Stromal cell of bone marrow (primary cell): ENCODE results near the gene DLEC1.
"Not testable (repeated sequence)": the region's sequence is repeated elsewhere in the genome, so short reads cannot be mapped to it uniquely, and the experiment has no call there.

ENCODE experiments used
- DNase-seq: peaks from one replicate; pipeline ENCODE4 v3.0.0-alpha.2; 2012; ENCODE audit warnings: low read depth

The DLEC1 gene

GRCh38 chr3:38018296-38019266 is 20.4 kb upstream of the DLEC1 start:
- DNase-seq = no peak

- no peak for DNase-seq
Measured at GRCh38 chr3:38019658-38020341, 19.2 kb upstream of the DLEC1 start.

- DNase-seq = no peak
Measured at GRCh38 chr3:38020342-38020726, 18.7 kb upstream of the DLEC1 start.

GRCh38 chr3:38021196-38021595 is 17.8 kb upstream of the DLEC1 start:
- DNase-seq = no peak

- no peak for DNase-seq
Measured at GRCh38 chr3:38022301-38022700, 16.7 kb upstream of the DLEC1 start.

- DNase-seq = no peak
Measured at GRCh38 chr3:38022896-38023709, 15.9 kb upstream of the DLEC1 start.

GRCh38 chr3:38026856-38027255 is 12.2 kb upstream of the DLEC1 start:
- DNase-seq = no peak

GRCh38 chr3:38027466-38028465 is 11.2 kb upstream of the DLEC1 start:
- DNase-seq = no peak

- no peak for DNase-seq
Measured at GRCh38 chr3:38028621-38029361, 10.2 kb upstream of the DLEC1 start.

- DNase-seq = peak; percentile 63
Measured at GRCh38 chr3:38029400-38030125, 9.4 kb upstream of the DLEC1 start, which contains the start of gene PLCD1. PLCD1 (minus strand) TSS chr3:38029642; CDS start chr3:38029539, 103 bp downstream.

GRCh38 chr3:38030126-38031021 is 8.6 kb upstream of the DLEC1 start:
- no peak for DNase-seq

GRCh38 chr3:38031022-38031994 is 7.7 kb upstream of the DLEC1 start:
- no peak for DNase-seq

- no peak for DNase-seq
Measured at GRCh38 chr3:38032328-38032865, 6.6 kb upstream of the DLEC1 start.

- DNase-seq = not testable (repeated sequence)
Measured at GRCh38 chr3:38033586-38033985, 5.4 kb upstream of the DLEC1 start.

- not testable (repeated sequence) for DNase-seq
Measured at GRCh38 chr3:38034335-38034734, 4.7 kb upstream of the DLEC1 start.

- DNase-seq = no peak
Measured at GRCh38 chr3:38036286-38036685, 2.7 kb upstream of the DLEC1 start.

- no peak for DNase-seq
Measured at GRCh38 chr3:38036906-38037305, 2.1 kb upstream of the DLEC1 start.
